ENCODE measurements around the gene CHURC1.

GRCh38 chr14:64966976-64967375, 52.7 kb downstream of the CHURC1 start:
- TF ChIP-seq EZH2phosphoT487 (IDR thresholded peaks at IDR 0.05; ENCODE audit: insufficient read depth, low read depth) (no peak), EZH2 (IDR thresholded peaks at IDR 0.05; ENCODE audit: insufficient read depth, poor library complexity, severe bottlenecking) (no peak)

Data from GM23248 (cell line).